ENCODE results near the gene PRPF31. TPM values are rescaled to one million over a fixed set of nuclear protein-coding genes. Genes with fewer than 3 reads are reported as not detected.

PRPF31 gene
- total and polyA plus RNA-seq, 2 of the 4 experiments (the other 2 are of a cell fraction) = 65.4 to 66.1 TPM

DNA sequence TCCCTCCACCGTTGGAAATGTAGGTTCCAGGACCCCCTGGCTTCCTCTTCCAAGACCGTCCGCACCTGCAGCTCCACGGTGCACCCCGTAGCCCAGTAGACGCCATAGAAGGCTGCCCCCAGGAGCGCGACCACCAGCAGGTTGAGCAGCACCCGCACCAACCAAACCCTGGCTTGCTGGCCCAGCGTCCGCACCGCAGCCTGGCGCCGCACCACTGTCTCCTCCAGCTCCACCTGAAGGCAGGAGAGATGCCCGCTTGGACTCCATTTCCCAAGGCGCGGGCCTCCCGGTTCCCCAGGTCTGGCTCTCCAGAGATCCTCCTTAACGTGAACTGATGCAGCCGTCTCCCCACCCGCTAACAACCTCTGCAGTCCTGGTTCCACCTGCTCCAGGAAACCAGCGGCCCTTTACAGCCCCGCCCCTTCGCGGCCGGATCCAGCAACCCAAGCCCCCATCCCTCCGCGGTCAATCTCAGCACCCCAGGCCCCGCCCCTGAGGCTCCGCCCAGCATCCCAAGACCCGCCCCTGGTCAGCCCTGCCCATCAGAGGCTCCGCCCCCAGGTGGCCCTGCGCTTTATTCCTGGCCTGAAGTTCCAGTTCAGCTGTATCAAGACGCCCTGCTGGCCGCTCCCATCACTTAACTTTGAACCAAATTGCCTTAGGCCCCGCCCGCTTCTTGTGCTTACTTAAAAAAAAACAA, 49.0 kb downstream of the PRPF31 start:
- no peaks in the 10 kb centered on the region for H3K9me3 ChIP-seq (ENCODE audit: control insufficient read depth, insufficient read depth, low read length)
- H3K36me3 ChIP-seq (ENCODE audit: control insufficient read depth, insufficient read depth, low read length) = no peaks in the 10 kb centered on the region
- no peaks in the 10 kb centered on the region for H4K20me1 ChIP-seq (ENCODE audit: insufficient read depth, low read length)
- no peak overlapping the region for H2BK5ac ChIP-seq (ENCODE audit: low read depth, low read length, poor library complexity, severe bottlenecking)
- no peak overlapping the region for H3K27ac ChIP-seq (ENCODE audit: insufficient read depth, low read length)
- peak overlapping the region; percentile 83 for H2AFZ ChIP-seq (replicated peaks; ENCODE audit: low read length, poor library complexity)
- in situ Hi-C loops (cut with MboI; ENCODE audit: low sequenced_read_pairs) = no loop called here
- intact Hi-C loops (cut with micrococcal nuclease) = no loop called here
- H3K18ac ChIP-seq (ENCODE audit: low read depth, low read length) = no peak overlapping the region
- H3K9me1 ChIP-seq (ENCODE audit: insufficient read depth, low read length) = no peaks in the 10 kb centered on the region; the same call in 1 of the 2 replicates
- no peak for ATAC-seq (ENCODE audit: low read depth)
- peaks cover 6% of the 10 kb centered on the region; the same call in 1 of the 2 replicates for H3K4me1 ChIP-seq (ENCODE audit: control insufficient read depth, insufficient read depth, low read length)
- no peaks in the 10 kb centered on the region for H3K27me3 ChIP-seq (ENCODE audit: control insufficient read depth, insufficient read depth, low read length)
- WGBS, 2 experiments (ENCODE audit: extremely low coverage in 2 of 2, insufficient read length in 1 of 2) = 13% methylated on average over 17 of the region's 37 CpGs; no CpG with 5 or more reads in 1 of the 2 experiments
- H3K14ac ChIP-seq (replicated peaks; ENCODE audit: low read depth, low read length) = no peak overlapping the region
- no peak overlapping the region for H2BK15ac ChIP-seq (ENCODE audit: low read depth, low read length)
- peak; percentile 22 for DNase-seq
- peaks cover 0 to 15% of the 10 kb centered on the region in 2 experiments; a peak in 1 of 4 replicates for H3K79me1 ChIP-seq (ENCODE audit: low read depth in 1 of 2, low read length in 2 of 2)
- no peak overlapping the region for H4K5ac ChIP-seq (ENCODE audit: low read depth, low read length)
- no peak overlapping the region for H2AK9ac ChIP-seq (replicated peaks; ENCODE audit: low read depth, low read length, poor library complexity)
- CTCF ChIA-PET = interaction anchor here (0.7 kb wide), 1 partner anchor 72 kb away, joined by 4 read pairs; no protein-coding TSS in a partner anchor
- peak overlapping the region; percentile 20; the same call in 1 of the 2 replicates for H3K4me3 ChIP-seq (ENCODE audit: insufficient read depth, low read depth, low read length)
- H3K4me2 ChIP-seq (ENCODE audit: low read depth, low read length) = peak overlapping the region; percentile 26; the same call in 1 of the 2 replicates
- no peak overlapping the region for H3K56ac ChIP-seq (ENCODE audit: extremely low read depth, insufficient read depth, low read length)
- TF ChIP-seq, protein P1, sequence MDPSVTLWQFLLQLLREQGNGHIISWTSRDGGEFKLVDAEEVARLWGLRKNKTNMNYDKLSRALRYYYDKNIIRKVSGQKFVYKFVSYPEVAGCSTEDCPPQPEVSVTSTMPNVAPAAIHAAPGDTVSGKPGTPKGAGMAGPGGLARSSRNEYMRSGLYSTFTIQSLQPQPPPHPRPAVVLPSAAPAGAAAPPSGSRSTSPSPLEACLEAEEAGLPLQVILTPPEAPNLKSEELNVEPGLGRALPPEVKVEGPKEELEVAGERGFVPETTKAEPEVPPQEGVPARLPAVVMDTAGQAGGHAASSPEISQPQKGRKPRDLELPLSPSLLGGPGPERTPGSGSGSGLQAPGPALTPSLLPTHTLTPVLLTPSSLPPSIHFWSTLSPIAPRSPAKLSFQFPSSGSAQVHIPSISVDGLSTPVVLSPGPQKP (IDR thresholded peaks at IDR 0.05; ENCODE audit: borderline replicate concordance, low read depth, low read length) = no peak
- TF ChIP-seq CHD1 (IDR thresholded peaks at IDR 0.05; ENCODE audit: low read depth, low read length) = no peak
- no peak for TF ChIP-seq RAD21 (IDR thresholded peaks at IDR 0.05; ENCODE audit: low read length)
- TF ChIP-seq CTCF (conservative IDR thresholded peaks at IDR 0.05; ENCODE audit: low read depth, low read length) = no peak
- no peak for TF ChIP-seq BHLHE40 (IDR thresholded peaks at IDR 0.05; ENCODE audit: low read depth, low read length)
- no peak for TF ChIP-seq FOS (IDR thresholded peaks at IDR 0.05; ENCODE audit: low read depth, low read length)
- no peak for TF ChIP-seq CEBPB (IDR thresholded peaks at IDR 0.05; ENCODE audit: low read depth, low read length)
- TF ChIP-seq MAZ (IDR thresholded peaks at IDR 0.05; ENCODE audit: borderline replicate concordance, low read depth, low read length) = no peak
- TF ChIP-seq, protein P2, sequence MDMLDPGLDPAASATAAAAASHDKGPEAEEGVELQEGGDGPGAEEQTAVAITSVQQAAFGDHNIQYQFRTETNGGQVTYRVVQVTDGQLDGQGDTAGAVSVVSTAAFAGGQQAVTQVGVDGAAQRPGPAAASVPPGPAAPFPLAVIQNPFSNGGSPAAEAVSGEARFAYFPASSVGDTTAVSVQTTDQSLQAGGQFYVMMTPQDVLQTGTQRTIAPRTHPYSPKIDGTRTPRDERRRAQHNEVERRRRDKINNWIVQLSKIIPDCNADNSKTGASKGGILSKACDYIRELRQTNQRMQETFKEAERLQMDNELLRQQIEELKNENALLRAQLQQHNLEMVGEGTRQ (IDR thresholded peaks at IDR 0.05; ENCODE audit: low read depth, low read length) = no peak
- POLR2A ChIA-PET (ENCODE audit: unreplicated experiment) = no interaction called here
- H2BK20ac ChIP-seq (ENCODE audit: low read depth, low read length) = no peak overlapping the region
- H2BK120ac ChIP-seq (ENCODE audit: low read depth, low read length) = no peak overlapping the region
- H4K8ac ChIP-seq (ENCODE audit: low read depth in 2 of 2, low read length in 2 of 2) = no peak overlapping the region
- no TSS peak for BruUV-seq (replicated peaks)
- H2AK5ac ChIP-seq (ENCODE audit: low read depth, low read length) = no peak overlapping the region
- no peak overlapping the region for H4K91ac ChIP-seq (ENCODE audit: insufficient read depth, low read depth, low read length)
- H3K23ac ChIP-seq (ENCODE audit: low read depth, low read length) = no peak overlapping the region
- no peak overlapping the region for H3K4ac ChIP-seq (ENCODE audit: low read depth, low read length)
- dilution Hi-C loops (cut with HindIII; ENCODE audit: low sequenced_read_pairs, unreplicated experiment) = no loop called here
- no peak overlapping the region for H3K9ac ChIP-seq (ENCODE audit: low read depth, low read length)
